ENCODE measurements around the gene GPR78.

Gene GPR78

GRCh38 chr4:8601086-8601485 lies 20.9 kb downstream of the GPR78 start:
- H3K36me3 ChIP-seq (ENCODE audit: insufficient read depth, low read length), result no peaks in the 10 kb centered on the region
- H4K20me1 ChIP-seq (ENCODE audit: insufficient read depth, low read length), result peaks cover 6% of the 10 kb centered on the region
- H3K9me3 ChIP-seq (ENCODE audit: insufficient read depth, low read length, severe bottlenecking), result no peaks in the 10 kb centered on the region
- H3K4me2 ChIP-seq (ENCODE audit: insufficient read depth, low read length), result no peak overlapping the region
- no peak overlapping the region for H3K4me3 ChIP-seq (ENCODE audit: low read depth in 1 of 2, low read length in 2 of 2)
- no peak overlapping the region for H2AFZ ChIP-seq (ENCODE audit: low read depth, low read length)
- ATAC-seq (ENCODE audit: insufficient read depth, low read depth) (no peak), DNase-seq (no peak)
- H3K27me3 ChIP-seq (ENCODE audit: insufficient read depth, low read length, poor library complexity), result no peaks in the 10 kb centered on the region
- H3K9ac ChIP-seq (ENCODE audit: low read depth, low read length), result no peak overlapping the region
- H3K4me1 ChIP-seq (ENCODE audit: insufficient read depth, low read length), result no peaks in the 10 kb centered on the region
- no peaks in the 10 kb centered on the region for H3K79me2 ChIP-seq (ENCODE audit: insufficient read depth, low read length)
- H3K27ac ChIP-seq (ENCODE audit: low read length), result no peak overlapping the region
- TF ChIP-seq EZH2 (IDR thresholded peaks at IDR 0.05; ENCODE audit: borderline replicate concordance, low read depth, low read length, severe bottlenecking), result no peak
- TF ChIP-seq, protein P1, sequence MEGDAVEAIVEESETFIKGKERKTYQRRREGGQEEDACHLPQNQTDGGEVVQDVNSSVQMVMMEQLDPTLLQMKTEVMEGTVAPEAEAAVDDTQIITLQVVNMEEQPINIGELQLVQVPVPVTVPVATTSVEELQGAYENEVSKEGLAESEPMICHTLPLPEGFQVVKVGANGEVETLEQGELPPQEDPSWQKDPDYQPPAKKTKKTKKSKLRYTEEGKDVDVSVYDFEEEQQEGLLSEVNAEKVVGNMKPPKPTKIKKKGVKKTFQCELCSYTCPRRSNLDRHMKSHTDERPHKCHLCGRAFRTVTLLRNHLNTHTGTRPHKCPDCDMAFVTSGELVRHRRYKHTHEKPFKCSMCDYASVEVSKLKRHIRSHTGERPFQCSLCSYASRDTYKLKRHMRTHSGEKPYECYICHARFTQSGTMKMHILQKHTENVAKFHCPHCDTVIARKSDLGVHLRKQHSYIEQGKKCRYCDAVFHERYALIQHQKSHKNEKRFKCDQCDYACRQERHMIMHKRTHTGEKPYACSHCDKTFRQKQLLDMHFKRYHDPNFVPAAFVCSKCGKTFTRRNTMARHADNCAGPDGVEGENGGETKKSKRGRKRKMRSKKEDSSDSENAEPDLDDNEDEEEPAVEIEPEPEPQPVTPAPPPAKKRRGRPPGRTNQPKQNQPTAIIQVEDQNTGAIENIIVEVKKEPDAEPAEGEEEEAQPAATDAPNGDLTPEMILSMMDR (IDR thresholded peaks at IDR 0.05; ENCODE audit: borderline replicate concordance, extremely low read depth, low read length, poor library complexity, severe bottlenecking), result no peak

DNA sequence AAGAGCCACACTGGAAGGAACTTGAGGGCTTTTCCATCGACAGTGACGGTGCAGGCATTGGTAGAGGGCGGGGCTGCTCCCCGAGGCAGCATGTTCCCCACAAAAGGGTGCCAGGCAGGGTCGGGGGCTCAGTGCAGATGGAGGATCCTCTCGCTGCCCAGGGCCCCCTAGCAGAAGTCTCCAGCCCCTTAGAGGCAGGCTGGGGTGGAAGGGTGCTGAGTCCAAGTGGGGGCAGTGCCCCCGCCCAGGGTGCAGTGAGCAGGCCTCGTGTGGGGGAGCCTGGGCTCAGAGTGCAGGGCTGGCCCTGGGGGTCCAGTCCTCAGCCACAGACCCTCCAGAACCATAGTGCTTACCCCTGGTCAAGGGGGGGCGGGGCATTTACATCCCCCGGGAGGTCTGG lies 21.4 kb downstream of the GPR78 start:
- no peak overlapping the region for H3K27ac ChIP-seq (ENCODE audit: low read length)
- H3K4me2 ChIP-seq (ENCODE audit: insufficient read depth, low read length), result no peak overlapping the region
- H2AFZ ChIP-seq (ENCODE audit: low read depth, low read length), result no peak overlapping the region
- TF ChIP-seq, protein P1 (IDR thresholded peaks at IDR 0.05; ENCODE audit: borderline replicate concordance, extremely low read depth, low read length, poor library complexity, severe bottlenecking), result no peak
- TF ChIP-seq EZH2 (IDR thresholded peaks at IDR 0.05; ENCODE audit: borderline replicate concordance, low read depth, low read length, severe bottlenecking), result no peak
- H3K36me3 ChIP-seq (ENCODE audit: insufficient read depth, low read length), result no peaks in the 10 kb centered on the region
- H3K79me2 ChIP-seq (ENCODE audit: insufficient read depth, low read length), result no peaks in the 10 kb centered on the region
- no peak overlapping the region for H3K9ac ChIP-seq (ENCODE audit: low read depth, low read length)
- H3K4me1 ChIP-seq (ENCODE audit: insufficient read depth, low read length), result no peaks in the 10 kb centered on the region
- DNase-seq (no peak), ATAC-seq (ENCODE audit: insufficient read depth, low read depth) (no peak)
- H3K27me3 ChIP-seq (ENCODE audit: insufficient read depth, low read length, poor library complexity), result no peaks in the 10 kb centered on the region
- peaks cover 8% of the 10 kb centered on the region for H4K20me1 ChIP-seq (ENCODE audit: insufficient read depth, low read length)
- no peaks in the 10 kb centered on the region for H3K9me3 ChIP-seq (ENCODE audit: insufficient read depth, low read length, severe bottlenecking)
- H3K4me3 ChIP-seq (ENCODE audit: low read depth in 1 of 2, low read length in 2 of 2), result no peak overlapping the region

GRCh38 chr4:8602686-8603430 lies 22.7 kb downstream of the GPR78 start:
- TF ChIP-seq, protein P1 (IDR thresholded peaks at IDR 0.05; ENCODE audit: borderline replicate concordance, extremely low read depth, low read length, poor library complexity, severe bottlenecking), result no peak
- no peak for TF ChIP-seq EZH2 (IDR thresholded peaks at IDR 0.05; ENCODE audit: borderline replicate concordance, low read depth, low read length, severe bottlenecking)
- H3K27ac ChIP-seq (ENCODE audit: low read length), result no peak overlapping the region

More at GRCh38 chr4:8602686-8603430, 22.7 kb downstream of the GPR78 start:
- Histone ChIP-seq H2AFZ (ENCODE audit: low read depth, low read length) (no peak overlapping the region), H3K9ac (ENCODE audit: low read depth, low read length) (no peak overlapping the region), H4K20me1 (ENCODE audit: insufficient read depth, low read length) (peaks cover 18% of the 10 kb centered on the region), H3K9me3 (ENCODE audit: insufficient read depth, low read length, severe bottlenecking) (no peaks in the 10 kb centered on the region), H3K36me3 (ENCODE audit: insufficient read depth, low read length) (no peaks in the 10 kb centered on the region), H3K4me3 (ENCODE audit: low read depth in 1 of 2, low read length in 2 of 2) (no peak overlapping the region), H3K79me2 (ENCODE audit: insufficient read depth, low read length) (no peaks in the 10 kb centered on the region), H3K27me3 (ENCODE audit: insufficient read depth, low read length, poor library complexity) (no peaks in the 10 kb centered on the region), H3K4me1 (ENCODE audit: insufficient read depth, low read length) (no peaks in the 10 kb centered on the region), H3K4me2 (ENCODE audit: insufficient read depth, low read length) (no peak overlapping the region)
- DNase-seq, result no peak
- ATAC-seq (ENCODE audit: insufficient read depth, low read depth), result no peak

Measured in DND-41 (cell line).